GM13976 (cell line): Measurements from ENCODE around the gene LRRK2.

Experiments
- DNase-seq: peaks from one replicate; pipeline ENCODE4 v3.0.0; 2012; ENCODE audit warnings: low spot score
- in situ Hi-C: fragments of 300-500 bp; cut with MboI; formaldehyde crosslinking; loops from one replicate; pipeline ENCODE4 v1.12.0; 2022; ENCODE audit warnings: low sequenced_read_pairs, mixed read lengths, inconsistent platforms; ENCODE audit not compliant: unreplicated experiment
- TF ChIP-seq, protein P1 (sequence below): IDR thresholded peaks from 2 replicates; pipeline ENCODE4 v1.5.1; 2012; ENCODE audit warnings: borderline replicate concordance, mild to moderate bottlenecking; ENCODE audit not compliant: insufficient read depth; ENCODE audit errors: extremely low read depth, missing control alignments, control extremely low read depth

The LRRK2 gene

GRCh38 chr12:40390980-40391379, 166.2 kb downstream of the LRRK2 start:
- TF ChIP-seq, protein P1, sequence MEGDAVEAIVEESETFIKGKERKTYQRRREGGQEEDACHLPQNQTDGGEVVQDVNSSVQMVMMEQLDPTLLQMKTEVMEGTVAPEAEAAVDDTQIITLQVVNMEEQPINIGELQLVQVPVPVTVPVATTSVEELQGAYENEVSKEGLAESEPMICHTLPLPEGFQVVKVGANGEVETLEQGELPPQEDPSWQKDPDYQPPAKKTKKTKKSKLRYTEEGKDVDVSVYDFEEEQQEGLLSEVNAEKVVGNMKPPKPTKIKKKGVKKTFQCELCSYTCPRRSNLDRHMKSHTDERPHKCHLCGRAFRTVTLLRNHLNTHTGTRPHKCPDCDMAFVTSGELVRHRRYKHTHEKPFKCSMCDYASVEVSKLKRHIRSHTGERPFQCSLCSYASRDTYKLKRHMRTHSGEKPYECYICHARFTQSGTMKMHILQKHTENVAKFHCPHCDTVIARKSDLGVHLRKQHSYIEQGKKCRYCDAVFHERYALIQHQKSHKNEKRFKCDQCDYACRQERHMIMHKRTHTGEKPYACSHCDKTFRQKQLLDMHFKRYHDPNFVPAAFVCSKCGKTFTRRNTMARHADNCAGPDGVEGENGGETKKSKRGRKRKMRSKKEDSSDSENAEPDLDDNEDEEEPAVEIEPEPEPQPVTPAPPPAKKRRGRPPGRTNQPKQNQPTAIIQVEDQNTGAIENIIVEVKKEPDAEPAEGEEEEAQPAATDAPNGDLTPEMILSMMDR: no peak
- no peak for DNase-seq
- in situ Hi-C loops: no loop called here

GRCh38 chr12:40393026-40393425, 168.2 kb downstream of the LRRK2 start:
- no peak for DNase-seq

GRCh38 chr12:40399656-40400055, 174.9 kb downstream of the LRRK2 start:
- no peak for DNase-seq
- in situ Hi-C loops: no loop called here
- TF ChIP-seq, protein P1: no peak

More at GRCh38 chr12:40393026-40393425, 168.2 kb downstream of the LRRK2 start:
- TF ChIP-seq, protein P1: no peak
- in situ Hi-C loops: no loop called here

- no peak for DNase-seq
- in situ Hi-C loops: no loop called here
These were observed 180.6 kb downstream of the LRRK2 start for GRCh38 chr12:40405419-40405818.

More at GRCh38 chr12:40405419-40405818, 180.6 kb downstream of the LRRK2 start:
- TF ChIP-seq, protein P1: no peak
